ENCODE measurements around the gene LYPD3. TPM values are rescaled to one million over a fixed set of nuclear protein-coding genes. Genes with fewer than 3 reads are reported as not detected.
"Not testable (repeated sequence)": the region's sequence is repeated elsewhere in the genome, so short reads cannot be mapped to it uniquely, and the experiment has no call there.

Gene LYPD3
- total RNA-seq, 2 donors from 2014 or later: 0.41 TPM; not detected in 1

- Histone ChIP-seq H3K9me3 (no peaks in the 10 kb centered on the region), H3K4me1 (ENCODE audit: control insufficient read depth in 1 of 2, low read depth in 2 of 2) (no peaks in the 10 kb centered on the region), H3K4me3 (no peak overlapping the region), H3K27me3 (replicated peaks; ENCODE audit: insufficient read depth) (no peaks in the 10 kb centered on the region), H3K27ac (no peak overlapping the region), H3K36me3 (no peaks in the 10 kb centered on the region)
- DNase-seq (ENCODE audit: low spot score): peak; percentile 25
- TF ChIP-seq CTCF (IDR thresholded peaks at IDR 0.05): peak; percentile 95
- ATAC-seq (ENCODE audit: insufficient number of reproducible peaks, low FRiP score, low read depth): no peak
These were observed 18.5 kb downstream of the LYPD3 start for GRCh38 chr19:43446746-43447489.

GRCh38 chr19:43445426-43445825 is 20.0 kb downstream of the LYPD3 start:
- H3K27ac ChIP-seq: no peak overlapping the region
- no peak for DNase-seq (ENCODE audit: low spot score)
- no peaks in the 10 kb centered on the region for H3K9me3 ChIP-seq
- ATAC-seq (ENCODE audit: insufficient number of reproducible peaks, low FRiP score, low read depth): no peak
- H3K4me3 ChIP-seq: no peak overlapping the region
- no peaks in the 10 kb centered on the region for H3K4me1 ChIP-seq (ENCODE audit: control insufficient read depth in 1 of 2, low read depth in 2 of 2)
- H3K36me3 ChIP-seq: no peaks in the 10 kb centered on the region
- TF ChIP-seq CTCF (IDR thresholded peaks at IDR 0.05): no peak
- no peaks in the 10 kb centered on the region for H3K27me3 ChIP-seq (replicated peaks; ENCODE audit: insufficient read depth)

GRCh38 chr19:43444531-43445287 is 20.7 kb downstream of the LYPD3 start:
- no peaks in the 10 kb centered on the region for H3K27me3 ChIP-seq (replicated peaks; ENCODE audit: insufficient read depth)
- no peak overlapping the region for H3K27ac ChIP-seq
- ATAC-seq (ENCODE audit: insufficient number of reproducible peaks, low FRiP score, low read depth): no peak
- no peak for TF ChIP-seq CTCF (IDR thresholded peaks at IDR 0.05)
- H3K4me1 ChIP-seq (ENCODE audit: control insufficient read depth in 1 of 2, low read depth in 2 of 2): no peaks in the 10 kb centered on the region
- no peaks in the 10 kb centered on the region for H3K9me3 ChIP-seq
- H3K4me3 ChIP-seq: no peak overlapping the region
- no peak for DNase-seq (ENCODE audit: low spot score)
- no peaks in the 10 kb centered on the region for H3K36me3 ChIP-seq

- not testable (repeated sequence) for H3K36me3 ChIP-seq; ATAC-seq (ENCODE audit: insufficient number of reproducible peaks, low FRiP score, low read depth); H3K4me3 ChIP-seq; H3K27me3 ChIP-seq (replicated peaks; ENCODE audit: insufficient read depth); H3K27ac ChIP-seq; H3K4me1 ChIP-seq (ENCODE audit: control insufficient read depth in 1 of 2, low read depth in 2 of 2); DNase-seq (ENCODE audit: low spot score); H3K9me3 ChIP-seq
These were observed 21.3 kb downstream of the LYPD3 start for GRCh38 chr19:43444091-43444490.

GRCh38 chr19:43441716-43442115 is 23.7 kb downstream of the LYPD3 start:
- DNase-seq (ENCODE audit: low spot score): no peak
- H3K36me3 ChIP-seq: no peaks in the 10 kb centered on the region
- no peak overlapping the region for H3K27ac ChIP-seq
- no peak for ATAC-seq (ENCODE audit: insufficient number of reproducible peaks, low FRiP score, low read depth)
- no peaks in the 10 kb centered on the region for H3K27me3 ChIP-seq (replicated peaks; ENCODE audit: insufficient read depth)
- no peaks in the 10 kb centered on the region for H3K9me3 ChIP-seq
- no peak overlapping the region for H3K4me3 ChIP-seq
- TF ChIP-seq CTCF (IDR thresholded peaks at IDR 0.05): no peak
- no peaks in the 10 kb centered on the region for H3K4me1 ChIP-seq (ENCODE audit: control insufficient read depth in 1 of 2, low read depth in 2 of 2)

Measured in thoracic aorta (tissue), 2 donors.